Choroid plexus epithelial cell (primary cell): ENCODE measurements around the gene SULT1B1.
"Not testable (repeated sequence)": the region's sequence is repeated elsewhere in the genome, so short reads cannot be mapped to it uniquely, and the experiment has no call there.

Source experiments
- DNase-seq: peaks from one replicate; pipeline ENCODE4 v3.0.0-alpha.2; 2010; ENCODE audit warnings: low read depth
- H3K4me3 ChIP-seq: 2 replicates; pipeline ENCODE4 v1.5.1; 2011; ENCODE audit warnings: low read depth, mild to moderate bottlenecking, control low read depth, low read length, moderate library complexity
- CTCF ChIP-seq: conservative IDR thresholded peaks from 2 replicates; pipeline ENCODE4 v1.5.1; 2011; ENCODE audit warnings: low read depth, mild to moderate bottlenecking, control low read depth, inconsistent platforms, low read length, moderate library complexity

Gene SULT1B1

GRCh38 chr4:69782651-69783310 is 22.4 kb upstream of the SULT1B1 start:
- no peak overlapping the region for H3K4me3 ChIP-seq
- no peak for TF ChIP-seq CTCF
- no peak for DNase-seq

GRCh38 chr4:69781458-69782418 is 21.3 kb upstream of the SULT1B1 start:
- DNase-seq: no peak
- H3K4me3 ChIP-seq: no peak overlapping the region
- no peak for TF ChIP-seq CTCF

GRCh38 chr4:69780141-69780540 is 19.7 kb upstream of the SULT1B1 start:
- DNase-seq: no peak
- TF ChIP-seq CTCF: no peak
- H3K4me3 ChIP-seq: no peak overlapping the region

GRCh38 chr4:69776696-69777095 is 16.3 kb upstream of the SULT1B1 start:
- TF ChIP-seq CTCF: no peak
- DNase-seq: no peak
- H3K4me3 ChIP-seq: no peak overlapping the region

GRCh38 chr4:69775321-69775867 is 15.0 kb upstream of the SULT1B1 start:
- TF ChIP-seq CTCF: no peak
- no peak overlapping the region for H3K4me3 ChIP-seq
- no peak for DNase-seq

GRCh38 chr4:69773484-69773883 is 13.1 kb upstream of the SULT1B1 start:
- H3K4me3 ChIP-seq: no peak overlapping the region
- DNase-seq: no peak
- TF ChIP-seq CTCF: no peak

- not testable (repeated sequence) for DNase-seq, H3K4me3 ChIP-seq
Observed at GRCh38 chr4:69768554-69768953, 8.1 kb upstream of the SULT1B1 start.
